ENCODE measurements around the gene JPH2.
"Not testable (repeated sequence)": the region's sequence is repeated elsewhere in the genome, so short reads cannot be mapped to it uniquely, and the experiment has no call there.

The JPH2 gene

DNA sequence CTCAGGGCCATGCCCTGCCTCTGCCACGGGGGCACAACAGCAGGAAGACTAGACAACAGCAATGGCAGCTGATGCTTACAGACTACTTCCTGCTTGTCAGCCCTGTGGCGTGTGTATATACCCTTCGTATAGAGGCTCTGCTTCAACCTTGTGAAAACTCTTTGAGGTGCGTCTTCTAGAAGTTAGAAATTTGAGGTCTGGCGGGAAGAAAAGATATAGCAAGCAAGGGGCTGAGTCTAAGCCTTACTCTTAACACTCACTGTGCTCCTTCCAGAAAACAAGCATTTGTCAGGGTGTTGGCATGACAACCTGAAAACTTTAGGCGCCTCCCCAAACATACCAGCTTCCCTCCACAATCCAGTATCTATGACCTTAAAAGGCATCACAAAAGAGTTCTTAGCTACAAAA lies 33.3 kb downstream of the JPH2 start:
- no peak for DNase-seq

DNA sequence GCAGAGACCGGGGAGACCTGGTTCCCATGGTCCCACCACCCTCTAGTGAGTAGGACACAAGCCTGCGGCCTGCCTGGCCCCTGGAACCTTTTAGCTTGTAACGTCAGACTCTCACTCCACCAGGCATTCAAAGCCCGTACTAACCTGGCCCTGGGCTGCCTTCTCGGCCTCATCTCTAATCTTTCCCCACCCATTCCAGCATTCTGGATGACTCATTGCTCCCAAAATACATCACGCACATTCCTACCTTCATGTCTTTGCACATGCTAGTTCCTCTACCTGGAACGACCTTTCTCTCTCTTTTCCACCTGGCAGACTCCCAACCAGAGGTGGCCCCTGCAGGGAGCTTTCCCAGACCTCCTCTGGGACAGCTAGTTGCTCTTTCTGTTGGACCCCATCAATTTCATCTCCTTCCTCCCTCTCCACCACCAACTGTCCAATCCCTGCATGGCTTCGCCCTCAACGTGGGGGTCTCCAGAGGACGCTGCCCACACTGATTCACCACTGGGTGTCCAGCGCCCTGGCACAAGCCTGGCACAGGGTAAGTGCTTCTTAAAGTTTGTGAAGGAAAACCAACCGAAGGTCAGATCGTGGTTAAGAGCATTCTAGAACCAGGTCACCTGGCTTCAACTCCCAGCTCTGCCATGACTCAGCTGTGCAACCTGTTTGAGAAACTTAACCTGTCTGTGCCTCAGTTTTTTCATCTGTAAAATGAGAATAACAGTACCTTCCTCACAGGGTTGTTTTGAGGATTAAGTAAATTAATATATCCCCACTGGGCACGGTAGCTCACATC lies 35.2 kb downstream of the JPH2 start:
- no peak for DNase-seq

DNA sequence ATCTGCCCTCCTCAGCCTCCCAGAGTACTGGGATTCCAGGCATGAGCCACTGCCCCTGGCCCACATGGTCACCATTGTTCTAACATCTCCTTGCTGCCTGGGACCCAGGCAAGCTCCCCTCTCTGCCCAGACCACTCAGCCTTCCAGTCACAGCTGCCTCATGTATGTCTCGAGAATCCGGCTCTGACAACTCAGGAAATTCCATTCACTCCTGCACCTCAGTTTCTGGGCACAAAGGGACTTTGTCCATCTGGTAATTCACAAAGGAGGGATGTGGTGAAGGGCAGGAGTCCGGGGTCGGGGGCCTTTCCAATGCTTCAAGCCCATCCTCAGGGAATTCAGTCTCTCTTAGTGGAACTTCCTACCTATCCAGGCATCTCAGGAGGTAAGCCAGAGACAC lies 40.7 kb downstream of the JPH2 start:
- DNase-seq = no peak

DNA sequence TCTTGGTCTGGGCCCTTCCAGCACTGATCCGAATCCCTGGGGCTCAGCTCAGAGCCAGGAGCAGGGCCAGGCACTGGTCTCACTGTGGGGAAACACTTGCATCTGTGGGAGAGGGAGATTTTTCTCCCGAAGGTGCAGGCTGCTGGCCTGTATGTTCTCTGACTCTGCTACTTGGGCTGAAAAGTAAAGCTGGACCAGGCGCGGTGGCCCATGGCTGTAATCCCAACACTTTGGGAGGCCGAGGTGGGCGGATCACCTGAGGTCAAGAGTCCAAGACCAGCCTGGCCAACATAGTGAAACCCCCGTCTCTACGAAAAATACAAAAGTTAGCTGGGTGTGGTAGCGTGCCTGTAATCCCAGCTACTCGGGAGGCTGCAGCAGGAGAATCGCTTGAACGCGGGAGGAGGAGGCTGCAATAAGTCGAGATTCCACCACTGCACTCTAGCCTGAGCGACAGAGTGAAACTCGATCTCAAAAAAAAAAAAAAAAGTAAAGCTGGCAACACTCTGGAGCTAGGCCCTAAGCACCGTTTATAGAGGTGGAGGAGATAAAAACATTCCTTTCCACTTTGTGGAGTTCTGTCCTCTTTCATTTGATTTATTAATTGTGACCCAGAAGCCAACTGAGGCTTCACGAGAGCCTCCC lies 41.7 kb downstream of the JPH2 start:
- no peak for DNase-seq

DNA sequence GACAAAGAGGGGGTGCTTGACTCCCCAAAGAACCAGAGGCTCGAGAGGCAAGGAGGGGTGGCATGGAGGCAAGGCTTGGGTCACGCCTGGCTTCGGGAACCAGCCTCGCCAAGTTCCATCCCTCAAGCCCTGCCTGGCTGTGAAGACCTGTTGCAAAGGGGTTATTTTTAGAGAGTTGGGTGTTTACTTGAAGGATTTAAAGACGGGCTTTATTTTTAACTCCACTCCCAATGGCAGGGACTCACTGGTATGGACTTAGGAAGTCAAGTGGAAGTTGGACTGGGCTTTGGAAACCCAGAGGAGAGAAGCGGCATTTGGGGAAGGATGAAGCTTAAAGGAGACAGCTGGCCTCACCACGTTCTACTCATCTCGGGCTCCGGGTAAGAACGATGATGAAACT lies 43.1 kb downstream of the JPH2 start:
- no peak for DNase-seq

DNA sequence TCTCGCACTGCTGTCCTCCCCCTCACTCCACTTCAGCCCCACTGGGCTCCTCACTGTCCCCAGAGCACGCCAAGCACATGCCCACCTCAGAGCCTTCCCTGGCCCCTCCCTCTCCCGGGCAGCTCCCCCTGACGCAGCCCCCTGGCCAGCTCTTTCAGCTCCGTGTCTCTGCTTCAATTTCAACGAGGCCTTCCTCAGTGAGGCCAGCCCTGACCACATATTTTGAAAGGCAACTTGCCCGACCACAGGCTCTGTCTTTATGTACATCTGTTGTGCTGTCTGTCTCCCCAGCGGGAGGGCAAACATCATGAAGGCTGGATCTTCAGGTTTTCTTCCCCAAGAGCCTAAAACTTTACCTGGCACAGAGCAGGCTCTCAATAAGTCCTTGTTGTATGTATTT lies 44.6 kb downstream of the JPH2 start:
- no peak for DNase-seq

DNA sequence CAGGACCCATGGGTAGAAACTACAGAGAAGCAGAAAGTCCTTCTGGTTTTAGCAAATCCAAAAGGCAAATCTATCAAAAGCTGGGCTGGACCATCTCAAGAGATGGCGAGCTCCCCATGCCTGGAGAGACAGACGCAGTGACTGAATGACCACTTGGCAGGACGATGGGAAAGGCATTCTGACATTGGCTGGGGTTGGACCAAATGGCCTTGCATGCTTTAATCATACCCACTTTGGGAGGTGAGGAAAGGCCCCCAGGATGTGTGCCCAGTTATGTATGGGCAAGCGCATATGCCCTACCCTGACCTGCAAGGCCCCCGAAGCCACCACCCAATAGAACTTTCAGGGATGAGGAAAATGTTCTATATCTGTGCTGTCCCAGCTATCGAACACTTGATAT lies 45.1 kb downstream of the JPH2 start:
- DNase-seq = no peak

DNA sequence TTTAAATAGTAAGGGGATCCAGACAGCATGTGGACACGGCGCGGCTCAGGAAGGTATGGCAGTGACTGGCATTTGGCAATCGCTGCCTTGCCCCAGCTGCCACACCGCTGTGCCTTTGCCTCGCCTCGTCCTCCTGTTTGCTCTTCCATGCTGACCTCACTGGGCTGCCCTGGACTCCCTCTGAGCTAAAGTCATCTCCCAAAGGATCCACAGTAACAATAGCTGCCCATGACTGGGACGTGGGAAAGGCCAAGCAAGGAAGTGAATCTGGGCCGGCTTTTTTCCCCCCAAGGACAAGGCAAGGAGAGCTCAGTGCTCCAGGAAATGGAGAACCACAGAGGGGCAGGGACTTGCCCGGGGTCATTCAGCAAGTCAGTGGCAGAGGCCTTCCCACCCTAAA lies 48.1 kb downstream of the JPH2 start:
- no peak for DNase-seq

DNA sequence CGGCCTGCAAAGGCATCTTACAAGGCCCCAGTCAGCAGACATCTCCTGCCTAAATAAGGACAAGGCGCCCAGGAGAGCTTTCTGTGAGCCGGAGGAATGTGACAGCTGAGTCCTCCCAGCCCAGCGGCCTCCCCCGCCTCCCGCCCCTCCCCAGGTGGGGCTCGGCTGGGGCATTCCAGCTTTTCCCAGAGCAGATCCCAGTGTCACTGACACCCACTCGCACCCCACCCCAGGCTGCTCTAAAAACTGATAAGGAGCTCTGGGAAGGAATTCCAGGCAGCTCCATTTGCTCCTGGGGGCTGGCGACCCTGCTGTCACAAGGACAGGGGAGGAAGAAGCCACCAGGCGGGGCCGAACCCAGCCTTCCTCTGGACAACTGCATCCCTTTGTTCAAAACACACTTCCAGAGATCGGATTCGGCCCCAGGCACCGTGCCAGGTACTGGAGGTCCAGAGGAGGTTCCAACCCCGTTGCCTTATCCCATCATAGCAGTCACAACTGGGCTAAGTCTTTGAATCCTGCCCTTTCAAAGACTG lies 49.7 kb downstream of the JPH2 start:
- no peak for DNase-seq

DNA sequence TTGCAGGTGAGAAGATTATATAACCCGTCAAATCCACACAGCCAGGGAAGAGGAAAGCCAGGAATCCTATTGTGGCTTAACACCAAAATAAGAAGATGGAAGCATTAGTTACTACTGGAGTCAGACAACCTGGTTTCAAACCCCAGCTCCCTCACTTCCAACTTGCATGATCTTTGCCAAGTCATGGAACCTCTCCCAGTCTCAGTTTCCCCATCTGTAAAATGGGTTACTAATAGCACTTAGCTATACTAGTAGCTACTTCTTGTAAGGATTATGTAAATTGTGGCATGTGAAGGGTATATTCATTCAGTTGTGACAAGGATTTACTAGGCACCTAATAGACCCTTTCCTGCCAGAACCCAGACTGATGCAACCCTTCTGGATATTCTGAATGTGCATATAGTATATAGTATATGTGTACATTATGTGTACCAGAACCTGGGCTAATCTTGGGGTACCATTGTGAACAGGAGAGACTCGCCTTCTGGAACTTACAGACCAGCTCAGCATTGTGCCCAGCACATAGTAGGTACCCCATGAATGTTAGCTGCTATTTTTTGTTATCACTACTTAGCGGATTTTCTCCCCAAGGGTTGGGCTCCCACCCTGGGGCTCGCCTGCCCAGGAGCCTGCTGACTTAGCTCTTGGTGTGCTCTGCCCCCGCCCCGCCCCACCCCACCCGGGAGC lies 50.3 kb downstream of the JPH2 start:
- DNase-seq = no peak

DNA sequence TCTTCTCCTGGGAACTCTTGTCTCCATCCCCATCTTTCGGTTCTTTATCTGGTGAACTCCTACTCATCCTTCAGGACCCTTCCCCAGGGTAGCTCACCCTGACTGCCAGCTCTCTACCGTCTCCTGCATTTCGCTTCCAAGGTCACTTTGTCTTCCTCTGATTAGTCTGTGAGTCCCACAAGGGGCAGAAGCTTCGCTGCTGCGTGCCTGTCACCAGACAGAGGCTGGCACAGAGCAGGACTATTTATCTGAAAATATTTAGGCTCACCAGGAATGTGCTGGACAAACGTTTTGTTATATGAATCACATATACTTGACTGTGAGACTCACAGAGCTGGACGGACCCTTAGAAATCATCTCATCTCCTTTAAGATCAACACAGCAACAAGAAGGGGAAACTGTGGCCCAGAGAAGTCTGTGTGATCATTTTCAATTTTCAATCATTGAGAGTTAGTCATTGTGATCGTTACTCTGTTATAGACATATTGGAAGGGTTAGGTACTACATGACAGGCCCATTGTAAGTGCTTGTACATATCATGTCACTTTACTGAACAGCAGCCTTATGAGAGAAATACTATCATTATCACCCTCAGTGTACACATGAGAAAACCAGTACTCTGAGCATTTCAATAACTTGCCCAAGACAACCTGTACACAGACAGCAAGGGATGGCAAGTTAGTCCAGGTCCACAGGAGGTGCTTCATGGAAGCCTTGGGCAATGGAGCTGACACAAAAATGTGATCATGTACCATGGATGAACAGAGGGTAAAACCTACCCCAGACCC lies 51.4 kb downstream of the JPH2 start:
- no peak for DNase-seq

DNA sequence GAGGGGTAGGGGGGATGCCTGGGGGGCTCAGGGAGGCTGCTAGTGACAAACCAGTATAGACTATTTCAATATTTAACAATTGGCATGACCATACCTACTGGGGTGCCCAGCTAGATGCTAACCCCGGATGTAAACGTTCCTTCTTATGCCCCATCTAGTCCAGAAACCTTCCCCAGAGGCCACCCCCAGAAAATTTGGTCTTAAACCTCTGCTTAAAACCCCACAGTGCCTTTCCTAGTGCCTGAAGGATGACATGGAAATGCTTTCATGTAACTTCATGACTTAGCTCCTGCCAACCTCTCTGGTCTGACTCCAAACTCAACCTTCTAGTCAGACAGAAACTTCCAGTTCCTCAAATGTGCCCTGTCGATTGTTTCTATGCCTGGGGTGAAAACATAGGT lies 52.0 kb downstream of the JPH2 start:
- DNase-seq = no peak

DNA sequence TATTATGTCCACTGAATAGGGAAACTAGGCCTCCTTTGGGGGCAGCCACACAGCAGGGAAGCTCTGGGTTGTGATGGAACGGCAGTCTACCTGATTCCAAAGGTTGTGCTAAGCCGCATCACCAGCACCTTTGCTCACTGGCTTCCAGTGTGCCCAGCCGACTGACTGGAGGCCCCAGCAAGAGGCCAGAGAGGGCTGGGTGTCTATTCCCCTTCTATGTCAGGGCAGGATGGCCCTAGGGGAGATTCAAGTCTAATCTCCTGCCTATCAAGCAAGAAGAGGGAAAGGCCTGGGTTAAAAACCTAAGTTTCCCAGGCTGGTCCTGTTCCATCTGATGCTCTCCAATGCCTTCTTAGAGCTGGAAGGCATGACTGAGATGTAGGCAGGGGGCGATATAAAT lies 53.6 kb downstream of the JPH2 start:
- no peak for DNase-seq

DNA sequence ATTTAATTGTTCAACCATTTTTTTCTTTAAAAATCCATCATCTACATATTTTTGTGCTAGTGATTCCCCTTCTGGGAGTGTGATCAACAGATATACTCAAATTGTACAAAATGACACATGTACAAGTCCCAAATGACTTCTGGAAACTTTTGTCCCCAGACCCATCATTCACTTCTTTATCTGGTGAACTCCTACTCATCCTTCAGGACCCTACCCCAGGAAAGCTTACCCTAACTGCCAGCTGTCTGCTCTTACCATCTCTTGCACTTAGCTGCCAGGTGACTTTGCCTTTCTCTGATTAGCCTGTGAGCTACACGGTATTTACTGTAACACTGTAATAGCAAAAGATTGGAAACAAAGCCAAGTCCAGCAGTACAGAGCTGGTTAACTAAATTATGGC lies 55.3 kb downstream of the JPH2 start:
- DNase-seq = no peak

DNA sequence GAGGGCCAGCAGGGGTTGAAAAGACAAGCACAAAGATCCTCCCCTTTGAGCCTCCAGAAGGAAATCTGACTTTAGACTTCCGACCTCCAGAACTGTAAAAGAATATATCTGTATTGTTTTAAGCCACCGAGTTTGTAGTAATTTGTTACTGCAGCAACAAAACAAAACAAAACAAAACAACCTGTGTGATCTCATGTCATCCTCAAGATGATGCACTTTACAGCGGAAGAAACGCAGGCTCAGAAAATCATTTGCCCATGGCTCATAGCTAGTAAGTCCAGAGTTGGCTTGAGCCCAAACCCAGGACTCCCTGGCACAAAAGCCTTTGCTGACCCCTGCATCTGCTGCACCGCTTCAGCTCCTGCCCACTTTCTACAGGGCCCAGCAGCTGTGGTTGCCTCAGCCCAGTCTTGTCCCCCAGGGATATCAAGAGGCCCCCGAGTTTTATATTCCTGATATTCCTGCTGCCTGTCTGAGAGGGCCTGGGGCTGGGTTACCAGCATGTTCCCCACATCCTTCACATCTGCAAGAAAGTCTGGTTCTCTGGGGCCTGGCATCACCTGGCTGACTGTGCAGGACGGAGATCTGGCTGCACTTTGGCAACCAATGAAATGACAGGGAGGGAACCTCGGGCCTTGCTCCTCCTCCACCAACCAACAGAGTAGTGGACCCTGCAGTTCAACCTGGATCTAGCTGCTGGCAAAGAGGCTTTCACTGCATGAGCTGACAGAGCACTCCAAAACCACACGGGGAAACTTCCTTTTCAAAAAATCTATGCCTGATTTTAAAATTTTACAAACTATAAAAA lies 56.9 kb downstream of the JPH2 start:
- no peak for DNase-seq

DNA sequence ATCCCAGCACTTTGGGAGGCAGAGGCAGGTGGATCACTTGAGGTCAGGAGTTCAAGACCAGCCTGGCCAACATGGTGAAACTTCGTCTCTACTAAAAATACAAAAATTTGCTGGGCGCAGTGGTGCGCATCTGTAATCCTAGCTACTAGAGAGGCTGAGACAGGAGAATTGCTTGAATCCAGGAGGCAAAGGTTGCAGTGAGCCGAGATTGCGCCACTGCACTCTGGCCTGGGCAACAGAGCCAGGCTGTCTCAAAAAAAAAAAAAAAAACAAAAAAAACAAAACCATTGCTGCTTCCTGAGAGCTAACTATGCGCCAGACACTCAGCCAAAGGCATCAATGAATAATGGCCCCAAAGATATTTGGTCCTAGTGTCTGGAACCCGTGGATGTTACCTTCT lies 57.7 kb downstream of the JPH2 start:
- not testable (repeated sequence) for DNase-seq

DNA sequence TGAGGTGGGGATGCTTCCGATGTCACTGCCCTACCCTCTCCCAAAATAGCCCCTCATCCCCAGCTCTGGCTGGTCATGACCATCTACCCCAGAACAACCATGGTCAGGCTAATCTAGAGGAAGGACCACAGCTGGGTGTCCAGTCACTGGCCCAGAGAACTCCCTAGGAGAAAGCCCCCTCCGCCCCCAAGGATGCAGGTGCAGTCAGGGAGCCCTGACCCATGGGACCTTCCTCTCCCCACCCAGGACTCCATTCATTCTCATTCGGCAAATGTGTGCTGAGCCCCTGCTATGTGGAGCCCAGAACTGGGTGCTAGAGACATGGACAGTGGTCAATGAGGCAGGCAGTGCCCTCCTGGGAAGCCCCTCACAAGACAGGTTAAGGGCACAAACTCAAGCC lies 60.5 kb downstream of the JPH2 start:
- no peak for DNase-seq

DNA sequence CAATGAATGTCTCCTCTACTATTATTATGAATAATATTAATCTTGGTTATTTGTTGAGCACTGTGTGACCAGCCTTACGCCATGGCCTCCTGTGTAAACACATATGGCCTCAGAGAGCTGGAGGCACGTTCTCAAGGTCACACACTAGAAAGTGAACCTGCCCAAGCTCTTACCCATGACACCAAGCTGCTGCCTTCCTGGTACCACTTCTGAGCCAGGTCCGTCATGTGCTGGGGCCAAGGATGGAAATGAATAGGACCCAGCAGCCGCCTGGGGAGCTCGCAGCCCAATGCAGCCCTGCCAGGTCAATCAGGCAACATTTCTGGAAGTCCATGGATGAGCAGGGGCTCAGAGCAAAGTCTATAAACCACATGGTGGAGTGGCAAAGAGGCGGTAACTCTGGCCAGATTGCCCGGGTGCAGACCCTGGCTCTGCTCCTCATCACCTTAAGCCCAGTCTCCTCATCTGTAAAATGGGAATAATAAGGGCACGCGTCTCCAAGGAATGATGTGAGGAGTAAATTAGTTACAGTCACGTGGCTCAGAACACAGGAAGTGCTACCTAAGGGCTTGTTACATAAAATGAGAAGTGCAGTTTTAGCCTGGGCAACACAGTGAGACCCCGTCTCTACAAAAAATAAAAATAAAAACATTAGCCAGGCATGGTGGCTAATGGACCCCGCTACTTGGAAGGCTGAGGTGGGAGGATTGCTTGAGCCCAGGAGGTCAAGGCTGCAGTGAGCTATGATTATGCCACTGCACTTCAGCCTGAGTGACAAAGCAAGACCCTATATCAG lies 61.5 kb downstream of the JPH2 start:
- no peak for DNase-seq

DNA sequence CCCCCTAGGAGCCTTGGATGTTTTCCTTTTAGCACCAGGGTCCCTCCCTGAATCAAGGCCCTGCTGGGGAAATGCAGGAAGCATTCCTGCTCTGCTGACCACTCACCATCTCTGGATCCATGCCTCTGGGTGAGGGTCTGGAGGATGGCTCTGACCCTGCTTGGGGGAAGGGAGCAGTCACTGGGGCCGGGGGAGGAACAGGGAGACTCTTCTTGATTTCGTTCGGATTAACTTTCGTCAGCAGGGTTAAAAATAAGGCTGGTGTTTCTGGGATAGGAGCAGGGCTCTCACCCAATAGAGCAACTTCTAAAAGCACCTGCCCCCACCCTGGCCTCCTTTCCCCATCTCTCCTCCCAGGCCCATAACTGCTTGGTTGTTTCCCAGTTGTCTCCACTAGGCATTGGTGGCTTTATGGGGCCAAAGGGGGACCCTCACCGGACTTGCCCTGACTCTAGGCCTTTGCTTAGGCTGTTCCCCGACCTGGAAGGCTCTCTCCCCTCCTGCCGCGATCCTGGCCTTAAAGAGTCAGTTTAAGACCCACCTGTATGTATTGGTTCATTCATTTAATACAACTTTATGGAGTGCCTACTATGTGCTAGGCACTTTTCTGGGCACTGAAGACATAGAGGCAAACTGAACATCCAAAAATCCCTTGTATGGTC lies 63.0 kb downstream of the JPH2 start:
- no peak for DNase-seq

DNA sequence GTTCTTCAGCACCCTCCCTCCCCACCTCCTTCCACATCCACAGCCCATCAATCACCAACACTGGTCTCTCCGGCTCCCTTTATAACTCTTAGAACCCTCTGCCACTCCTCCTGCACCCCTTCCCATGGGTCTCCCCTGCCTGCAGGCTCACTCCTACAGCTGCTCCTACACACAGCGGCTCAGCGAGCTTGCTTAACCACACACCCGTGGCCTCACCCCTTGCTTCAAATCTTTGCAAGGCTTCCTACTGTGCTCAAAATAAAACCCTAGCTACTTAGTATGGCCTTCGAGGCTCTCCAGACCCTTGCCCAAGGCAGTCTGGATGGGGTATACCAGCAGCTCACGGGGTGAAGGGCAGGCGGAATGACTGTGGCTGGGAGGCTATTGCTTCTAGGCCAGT lies 63.7 kb downstream of the JPH2 start:
- DNase-seq = no peak

Data from DMS53 (cell line).